HEK293T (cell line): ENCODE data around the gene IFFO2.

ENCODE experiments used
- CTCF ChIA-PET: fragments of 350-600 bp; formaldehyde crosslinking; extraction: SDS; loops from one replicate; lab custom pipeline; 2021; ENCODE audit warnings: antibody characterized with exemption, inconsistent platforms; lab: Yijun Ruan, JAX
- POLR2A ChIA-PET: fragments of 350-600 bp; formaldehyde crosslinking; extraction: SDS; loops from one replicate; lab custom pipeline; 2020; ENCODE audit warnings: antibody characterized with exemption, inconsistent platforms; lab: Yijun Ruan, JAX
- DNase-seq: peaks from one replicate; pipeline ENCODE4 v3.0.0; 2012; ENCODE audit warnings: mixed read lengths; ENCODE audit errors: extremely low spot score
- ARNT ChIP-seq: fragments of 450-650 bp; IDR thresholded peaks from 2 replicates; pipeline ENCODE4 v1.6.1; 2017; ENCODE audit warnings: mild to moderate bottlenecking
- BHLHE40 ChIP-seq: fragments of 450-650 bp; IDR thresholded peaks from 2 replicates; pipeline ENCODE4 v1.6.1; 2016; ENCODE audit warnings: mild to moderate bottlenecking, moderate library complexity, borderline replicate concordance
- CTBP1 ChIP-seq: fragments of 450-650 bp; IDR thresholded peaks from 2 replicates; pipeline ENCODE4 v1.6.1; 2016; ENCODE audit warnings: borderline replicate concordance
- ELF4 ChIP-seq: fragments of 450-650 bp; IDR thresholded peaks from 2 replicates; pipeline ENCODE4 v1.6.1; 2017; ENCODE audit warnings: antibody characterized with exemption
- FOXA1 ChIP-seq: fragments of 450-650 bp; IDR thresholded peaks from 2 replicates; pipeline ENCODE4 v1.6.1; 2016; ENCODE audit warnings: mild to moderate bottlenecking
- FOXK2 ChIP-seq: fragments of 450-650 bp; IDR thresholded peaks from 2 replicates; pipeline ENCODE4 v1.6.1; 2016; ENCODE audit warnings: mild to moderate bottlenecking
- FOXM1 ChIP-seq: fragments of 450-650 bp; IDR thresholded peaks from 2 replicates; pipeline ENCODE4 v1.6.1; 2017; ENCODE audit warnings: mild to moderate bottlenecking, borderline replicate concordance
- HDGF ChIP-seq: fragments of 450-650 bp; IDR thresholded peaks from 2 replicates; pipeline ENCODE4 v1.6.1; 2017; ENCODE audit warnings: antibody characterized with exemption, borderline replicate concordance
- L3MBTL2 ChIP-seq: fragments of 450-650 bp; conservative IDR thresholded peaks from 2 replicates; pipeline ENCODE4 v1.6.1; 2016; ENCODE audit warnings: mild to moderate bottlenecking
- LEF1 ChIP-seq: fragments of 450-650 bp; IDR thresholded peaks from 2 replicates; pipeline ENCODE4 v1.6.1; 2017; ENCODE audit warnings: mild to moderate bottlenecking, borderline replicate concordance
- NFRKB ChIP-seq: fragments of 450-650 bp; IDR thresholded peaks from 2 replicates; pipeline ENCODE4 v1.6.1; 2016; ENCODE audit warnings: mild to moderate bottlenecking, moderate library complexity
- SP1 ChIP-seq: fragments of 450-650 bp; IDR thresholded peaks from 2 replicates; pipeline ENCODE4 v1.6.1; 2017
- SUZ12 ChIP-seq: fragments of 450-650 bp; IDR thresholded peaks from 2 replicates; pipeline ENCODE4 v1.6.1; 2016; ENCODE audit warnings: mild to moderate bottlenecking
- TARDBP ChIP-seq: fragments of 450-650 bp; IDR thresholded peaks from 2 replicates; pipeline ENCODE4 v1.6.1; 2016
- ZNF384 ChIP-seq: fragments of 450-650 bp; IDR thresholded peaks from 2 replicates; pipeline ENCODE4 v1.6.1; 2016
- TF ChIP-seq, protein P1 (sequence below): fragments of 450-650 bp; IDR thresholded peaks from 2 replicates; pipeline ENCODE4 v1.6.1; 2016

IFFO2 gene

DNA sequence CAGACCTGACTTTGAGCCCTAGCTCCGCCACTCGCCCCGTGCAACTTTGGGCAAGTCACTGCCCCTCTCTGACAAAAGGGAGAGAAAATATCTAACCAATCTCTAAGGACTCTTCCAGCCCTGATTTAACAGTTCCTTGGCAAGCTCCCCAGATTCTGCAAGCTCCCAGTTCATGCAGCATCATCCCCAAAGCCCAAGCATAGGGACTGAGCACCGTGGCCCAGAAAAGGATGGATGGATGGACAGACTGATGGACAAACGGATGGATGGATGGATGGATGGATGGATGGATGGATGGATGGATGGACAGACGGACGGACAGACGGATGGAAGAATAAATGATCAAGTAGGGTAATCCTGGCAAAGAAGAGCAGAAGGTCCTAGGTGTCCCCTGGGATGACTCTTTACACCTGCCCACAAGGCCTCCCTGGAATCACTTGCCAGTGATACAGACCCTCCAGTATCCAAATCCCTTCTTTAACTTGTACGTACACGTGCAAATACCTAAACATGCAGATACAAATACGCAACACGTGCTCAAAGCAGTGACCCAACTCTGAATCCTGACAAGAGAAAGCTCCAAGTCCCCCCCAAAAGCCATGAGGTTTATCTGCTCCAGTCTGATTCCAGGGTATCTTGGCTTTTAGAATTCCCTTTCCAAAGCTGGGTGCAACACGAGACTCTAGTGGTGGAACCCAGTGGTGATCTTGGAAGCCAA is 16.0 kb downstream of the IFFO2 start:
- DNase-seq, result no peak
- TF ChIP-seq SUZ12 (no peak), FOXA1 (no peak), ELF4 (no peak), TARDBP (no peak), NFRKB (no peak), FOXM1 (no peak), HDGF (no peak), ARNT (no peak), SP1 (no peak), CTBP1 (no peak), L3MBTL2 (no peak), FOXK2 (no peak), LEF1 (no peak), BHLHE40 (no peak), ZNF384 (no peak)
- TF ChIP-seq, protein P1, sequence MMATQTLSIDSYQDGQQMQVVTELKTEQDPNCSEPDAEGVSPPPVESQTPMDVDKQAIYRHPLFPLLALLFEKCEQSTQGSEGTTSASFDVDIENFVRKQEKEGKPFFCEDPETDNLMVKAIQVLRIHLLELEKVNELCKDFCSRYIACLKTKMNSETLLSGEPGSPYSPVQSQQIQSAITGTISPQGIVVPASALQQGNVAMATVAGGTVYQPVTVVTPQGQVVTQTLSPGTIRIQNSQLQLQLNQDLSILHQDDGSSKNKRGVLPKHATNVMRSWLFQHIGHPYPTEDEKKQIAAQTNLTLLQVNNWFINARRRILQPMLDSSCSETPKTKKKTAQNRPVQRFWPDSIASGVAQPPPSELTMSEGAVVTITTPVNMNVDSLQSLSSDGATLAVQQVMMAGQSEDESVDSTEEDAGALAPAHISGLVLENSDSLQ, result no peak
- ChIA-PET POLR2A (no interaction called here), CTCF (interaction anchor here (0.8 kb wide), 1 partner anchor 27 kb away, joined by 3 read pairs; no protein-coding TSS in a partner anchor)

DNA sequence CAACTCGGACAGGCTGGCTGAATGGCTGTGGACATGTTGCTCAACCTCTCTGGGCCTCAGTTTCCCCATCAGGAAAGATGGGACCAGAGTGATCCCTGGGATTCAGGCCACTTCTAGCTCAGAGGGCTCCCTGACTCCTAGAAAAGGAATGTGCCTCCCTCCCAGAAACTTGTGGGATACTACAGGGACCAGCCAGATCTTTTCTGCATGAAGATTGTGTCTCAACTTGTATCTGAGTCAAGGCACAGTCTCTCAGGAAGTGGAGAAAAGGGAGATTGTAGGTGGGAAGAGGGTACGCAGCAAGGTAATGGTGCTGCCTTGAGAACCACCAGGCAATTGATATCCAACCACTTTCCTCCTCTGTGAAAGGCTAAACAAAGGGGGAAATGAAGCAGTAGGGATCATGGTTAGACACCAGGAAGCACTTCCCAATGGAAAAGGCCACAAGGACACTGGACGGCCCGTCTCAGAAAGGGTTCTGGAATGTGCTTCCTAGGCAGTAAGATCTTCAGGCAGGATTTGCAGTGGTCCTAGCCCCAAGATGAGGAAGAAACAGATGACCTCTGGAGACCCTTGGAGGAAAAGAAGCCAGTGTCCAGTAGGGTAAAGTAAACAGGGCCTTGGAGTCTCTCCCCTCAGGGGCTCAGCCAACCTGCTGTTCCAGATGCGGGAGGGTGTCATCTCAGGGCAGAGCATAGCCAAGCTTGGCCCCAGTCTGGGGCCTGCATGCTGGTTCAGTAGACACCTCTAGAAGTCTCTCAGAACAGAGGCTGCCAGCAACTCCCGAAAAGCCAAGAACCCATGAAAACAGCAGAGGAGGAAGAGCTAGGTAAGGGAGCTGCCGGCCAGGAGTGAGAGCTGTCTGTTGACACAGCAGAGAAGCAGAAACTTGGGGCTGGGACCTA is 16.8 kb downstream of the IFFO2 start:
- ChIA-PET POLR2A (no interaction called here), CTCF (interaction anchor here (0.8 kb wide), 1 partner anchor 26 kb away, joined by 3 read pairs; no protein-coding TSS in a partner anchor)
- TF ChIP-seq SUZ12 (no peak), SP1 (no peak), FOXA1 (no peak), ELF4 (no peak), FOXK2 (no peak)
- TF ChIP-seq, protein P1, result no peak
- no peak for DNase-seq

DNA sequence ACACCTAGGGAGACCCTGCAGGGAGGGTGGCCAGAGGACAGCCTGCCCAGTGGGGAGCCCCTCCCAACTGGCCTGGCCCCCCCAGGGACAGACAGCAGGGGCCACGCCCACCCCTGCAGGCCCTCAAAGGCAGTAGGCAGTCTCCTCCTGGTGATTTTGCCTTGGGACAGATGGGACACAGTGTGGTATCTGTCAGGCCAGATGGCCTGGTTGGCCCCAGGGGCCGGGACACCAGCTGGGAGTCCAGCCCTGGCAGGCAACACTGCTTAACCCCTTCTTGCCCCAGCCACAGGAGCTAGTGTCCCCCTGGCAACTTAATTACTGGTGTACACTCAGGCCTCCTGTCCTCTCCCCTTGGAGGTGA is 17.8 kb downstream of the IFFO2 start:
- CTCF ChIA-PET, result no interaction called here
- POLR2A ChIA-PET, result no interaction called here
- DNase-seq, result no peak
- no peak for TF ChIP-seq FOXM1
- no peak for TF ChIP-seq FOXA1
- no peak for TF ChIP-seq CTBP1
- TF ChIP-seq TARDBP, result no peak
- no peak for TF ChIP-seq FOXK2
- TF ChIP-seq, protein P1, result no peak
- no peak for TF ChIP-seq ARNT
- no peak for TF ChIP-seq LEF1
- no peak for TF ChIP-seq SUZ12
- no peak for TF ChIP-seq L3MBTL2
- TF ChIP-seq ZNF384, result no peak
- no peak for TF ChIP-seq SP1
- TF ChIP-seq HDGF, result no peak
- TF ChIP-seq BHLHE40, result no peak
- no peak for TF ChIP-seq ELF4
- TF ChIP-seq NFRKB, result no peak

DNA sequence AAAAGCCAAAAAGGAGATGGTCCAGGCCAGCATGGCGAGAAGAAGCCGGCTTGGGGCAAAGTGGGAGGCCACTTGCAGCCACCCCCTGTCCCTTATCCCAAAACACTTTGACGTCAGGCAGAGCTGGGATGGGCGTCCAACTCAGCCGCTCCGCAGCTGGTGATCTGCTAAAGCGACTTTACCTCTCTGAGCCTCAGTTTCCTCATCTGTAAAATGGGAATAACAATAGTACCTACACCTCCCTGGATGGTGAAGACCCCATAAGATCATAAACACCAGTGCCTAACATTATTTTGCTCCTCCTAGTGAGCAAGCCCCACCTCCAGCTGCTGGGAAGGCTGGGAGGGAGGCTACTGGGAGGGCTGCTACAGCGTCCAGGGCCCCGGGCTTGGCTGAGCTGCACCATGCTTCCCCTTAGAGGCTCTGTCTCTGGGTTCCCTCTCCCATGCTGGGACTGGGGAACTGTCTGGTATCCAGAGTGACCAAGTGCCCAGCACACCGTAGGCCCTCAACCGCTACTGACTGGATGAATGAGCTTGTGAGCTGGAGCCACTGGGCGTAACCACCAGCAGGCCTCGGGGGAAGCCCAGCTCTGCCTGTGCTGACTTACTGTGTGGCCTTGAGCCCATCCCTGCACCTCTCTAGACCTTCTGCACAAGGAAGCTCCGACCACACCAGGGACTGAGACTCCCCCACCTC is 18.3 kb downstream of the IFFO2 start:
- ChIA-PET POLR2A (no interaction called here), CTCF (no interaction called here)
- no peak for DNase-seq
- TF ChIP-seq SUZ12, result no peak
- TF ChIP-seq CTBP1, result no peak
- TF ChIP-seq SP1, result no peak
- no peak for TF ChIP-seq ELF4
- no peak for TF ChIP-seq FOXK2
- no peak for TF ChIP-seq BHLHE40
- TF ChIP-seq, protein P1, result no peak
- no peak for TF ChIP-seq L3MBTL2
- no peak for TF ChIP-seq FOXA1
- no peak for TF ChIP-seq TARDBP

DNA sequence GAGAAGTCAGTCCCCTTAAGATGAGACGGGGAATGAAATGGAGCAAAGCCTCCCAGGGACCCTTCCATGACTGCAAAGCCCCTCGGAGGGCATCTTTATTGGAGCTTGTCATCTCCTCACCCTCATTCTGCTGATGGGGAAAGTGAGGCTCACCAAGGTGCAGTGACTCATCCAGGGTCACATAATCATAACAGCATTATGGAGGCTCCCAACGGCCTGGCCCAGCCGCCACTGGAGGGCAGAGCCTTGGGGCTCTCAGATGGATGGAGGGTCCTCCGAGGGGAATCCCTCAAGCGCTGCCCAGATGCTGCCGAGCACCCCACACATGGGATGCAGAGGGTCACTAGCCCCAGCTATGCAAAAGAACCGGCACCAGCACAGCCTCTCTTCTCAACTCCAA is 18.9 kb downstream of the IFFO2 start:
- ChIA-PET CTCF (no interaction called here), POLR2A (no interaction called here)
- no peak for DNase-seq
- TF ChIP-seq LEF1, result no peak
- no peak for TF ChIP-seq FOXM1
- no peak for TF ChIP-seq SP1
- TF ChIP-seq ARNT, result no peak
- TF ChIP-seq FOXA1, result no peak
- TF ChIP-seq ELF4, result no peak
- no peak for TF ChIP-seq BHLHE40
- no peak for TF ChIP-seq TARDBP
- no peak for TF ChIP-seq NFRKB
- TF ChIP-seq ZNF384, result no peak
- TF ChIP-seq, protein P1, result no peak
- no peak for TF ChIP-seq L3MBTL2
- no peak for TF ChIP-seq SUZ12
- no peak for TF ChIP-seq HDGF
- TF ChIP-seq FOXK2, result no peak
- TF ChIP-seq CTBP1, result no peak
